ENCODE data around the gene OXSM. TPM values are rescaled to one million over a fixed set of nuclear protein-coding genes. Genes with fewer than 3 reads are reported as not detected.

OXSM gene
- total RNA-seq, 2 experiments from 2014 or later = 14.5 to 15.2 TPM

Other genes with a start within 250 kb of the OXSM start
- gene TOP2B, start 125.2 kb upstream of the OXSM start, total RNA-seq = 100 to 1,000 TPM; 109 to 112 TPM
- 10 to 100 TPM; 50.0 to 54.3 TPM for gene NGLY1, start 6.6 kb upstream of the OXSM start, total RNA-seq